ENCODE results near the gene ABHD17A.

Gene ABHD17A

GRCh38 chr19:1865172-1866010 is 19.9 kb downstream of the ABHD17A start:
- POLR2A ChIA-PET = interaction anchor here (0.5 to 1.4 kb wide), 6 partner anchors 10 to 610 kb away, joined by 3 to 7 read pairs (median 5); partner anchors contain the start of genes ABHD17A and GADD45B
- CTCF ChIA-PET = interaction anchor here (0.8 to 1.6 kb wide), 14 partner anchors 10 to 246 kb away, joined by 3 to 23 read pairs (median 3); partner anchors contain the start of genes ADAT3, REXO1 and SCAMP4
- TF ChIP-seq CTCF (IDR thresholded peaks at IDR 0.05; ENCODE audit: control extremely low read depth, extremely low read depth, low read depth, missing control alignments) = no peak
- no peak for DNase-seq (ENCODE audit: extremely low spot score)

- ChIA-PET POLR2A (interaction anchor here (0.6 to 1.4 kb wide), 6 partner anchors 9 to 611 kb away, joined by 3 to 7 read pairs (median 4); partner anchors contain the start of genes ABHD17A and GADD45B), CTCF (interaction anchor here (0.8 to 1.6 kb wide), 15 partner anchors 11 to 212 kb away, joined by 3 to 23 read pairs (median 3); partner anchors contain the start of genes ADAT3, REXO1 and SCAMP4)
- peak; percentile 86 for DNase-seq (ENCODE audit: extremely low spot score)
- peak; percentile 90 for TF ChIP-seq CTCF (IDR thresholded peaks at IDR 0.05; ENCODE audit: control extremely low read depth, extremely low read depth, low read depth, missing control alignments)
These were observed 20.7 kb downstream of the ABHD17A start for GRCh38 chr19:1864480-1865171.

- TF ChIP-seq CTCF (IDR thresholded peaks at IDR 0.05; ENCODE audit: control extremely low read depth, extremely low read depth, low read depth, missing control alignments) = no peak
- peak; percentile 94 for DNase-seq (ENCODE audit: extremely low spot score)
- ChIA-PET POLR2A (interaction anchor here (0.6 to 1.4 kb wide), 5 partner anchors 8 to 33 kb away, joined by 3 to 7 read pairs (median 5); partner anchors contain the start of gene ABHD17A), CTCF (interaction anchor here (1.0 to 1.6 kb wide), 9 partner anchors 12 to 213 kb away, joined by 3 to 23 read pairs (median 3); partner anchors contain the start of gene REXO1)
These were observed 21.4 kb downstream of the ABHD17A start for GRCh38 chr19:1863638-1864479.

GRCh38 chr19:1863328-1863637 is 22.0 kb downstream of the ABHD17A start, which contains the start of gene KLF16:
KLF16 (minus strand) TSS chr19:1863579; CDS start chr19:1863497, 82 bp downstream.
- DNase-seq (ENCODE audit: extremely low spot score) = no peak
- ChIA-PET CTCF (no interaction called here), POLR2A (no interaction called here)
- TF ChIP-seq CTCF (IDR thresholded peaks at IDR 0.05; ENCODE audit: control extremely low read depth, extremely low read depth, low read depth, missing control alignments) = no peak

GRCh38 chr19:1862424-1863327 is 22.6 kb downstream of the ABHD17A start:
- CTCF ChIA-PET = no interaction called here
- POLR2A ChIA-PET = no interaction called here
- peak; percentile 72 for DNase-seq (ENCODE audit: extremely low spot score)
- TF ChIP-seq CTCF (IDR thresholded peaks at IDR 0.05; ENCODE audit: control extremely low read depth, extremely low read depth, low read depth, missing control alignments) = no peak

Data from GM10248 (cell line).